GM12801 (cell line): ENCODE measurements around the gene BET1.

Source experiments
- TF ChIP-seq, protein P1 (sequence below): IDR thresholded peaks from one replicate; pipeline ENCODE4 v1.5.1; 2011; ENCODE audit warnings: control low read depth; ENCODE audit not compliant: insufficient read length; ENCODE audit errors: extremely low read depth

BET1 gene, protein sequence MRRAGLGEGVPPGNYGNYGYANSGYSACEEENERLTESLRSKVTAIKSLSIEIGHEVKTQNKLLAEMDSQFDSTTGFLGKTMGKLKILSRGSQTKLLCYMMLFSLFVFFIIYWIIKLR

DNA sequence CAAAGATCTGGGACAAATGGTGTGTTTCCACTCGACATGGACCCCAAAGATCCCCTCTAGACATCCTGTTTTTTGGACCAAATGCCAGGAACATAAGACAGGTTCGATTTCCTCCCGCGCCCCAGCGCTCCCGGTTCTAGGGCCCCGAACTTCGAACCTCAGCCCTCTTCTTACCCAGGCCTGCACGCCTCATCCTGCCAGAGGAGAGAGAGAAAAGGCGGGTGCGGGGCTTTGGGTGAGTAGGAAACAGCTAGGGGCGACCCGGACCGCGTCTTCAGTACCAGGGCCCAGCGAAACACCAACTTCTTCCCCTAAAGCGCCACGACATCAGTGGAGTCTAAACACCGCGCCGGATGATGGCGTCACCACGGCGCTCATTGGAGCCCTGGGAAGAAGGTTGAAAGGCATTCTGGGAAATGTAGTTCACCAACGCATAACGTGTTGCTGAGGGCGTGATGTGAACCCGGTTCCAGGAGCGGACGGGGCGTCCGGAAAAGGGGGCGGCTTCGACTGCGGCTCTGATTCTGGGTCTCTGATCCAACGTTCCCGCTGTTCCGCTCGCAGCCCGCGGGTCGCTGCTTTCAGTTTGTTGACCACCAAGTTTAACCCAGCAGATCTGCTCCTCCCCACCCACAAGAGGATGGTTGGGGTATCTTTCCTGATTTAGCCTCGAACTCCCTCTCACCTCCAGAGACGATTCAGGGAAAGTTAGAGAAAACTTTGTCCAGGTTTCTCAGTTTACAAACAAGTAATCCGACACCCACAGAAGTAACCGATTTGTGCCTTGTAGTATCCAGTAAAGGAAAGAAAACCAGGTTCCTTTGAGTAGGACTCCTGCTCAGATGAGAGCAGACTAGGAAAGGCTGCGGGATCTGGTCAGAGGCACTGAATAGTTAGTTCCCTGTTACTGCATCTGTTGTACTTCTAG is at the start of gene BET1:
Gene BET1, minus strand, starts transcription at position 332 of the 928 bp plus-strand sequence. Its CDS starts 139 bp downstream, at position 193.
- TF ChIP-seq, protein P1, sequence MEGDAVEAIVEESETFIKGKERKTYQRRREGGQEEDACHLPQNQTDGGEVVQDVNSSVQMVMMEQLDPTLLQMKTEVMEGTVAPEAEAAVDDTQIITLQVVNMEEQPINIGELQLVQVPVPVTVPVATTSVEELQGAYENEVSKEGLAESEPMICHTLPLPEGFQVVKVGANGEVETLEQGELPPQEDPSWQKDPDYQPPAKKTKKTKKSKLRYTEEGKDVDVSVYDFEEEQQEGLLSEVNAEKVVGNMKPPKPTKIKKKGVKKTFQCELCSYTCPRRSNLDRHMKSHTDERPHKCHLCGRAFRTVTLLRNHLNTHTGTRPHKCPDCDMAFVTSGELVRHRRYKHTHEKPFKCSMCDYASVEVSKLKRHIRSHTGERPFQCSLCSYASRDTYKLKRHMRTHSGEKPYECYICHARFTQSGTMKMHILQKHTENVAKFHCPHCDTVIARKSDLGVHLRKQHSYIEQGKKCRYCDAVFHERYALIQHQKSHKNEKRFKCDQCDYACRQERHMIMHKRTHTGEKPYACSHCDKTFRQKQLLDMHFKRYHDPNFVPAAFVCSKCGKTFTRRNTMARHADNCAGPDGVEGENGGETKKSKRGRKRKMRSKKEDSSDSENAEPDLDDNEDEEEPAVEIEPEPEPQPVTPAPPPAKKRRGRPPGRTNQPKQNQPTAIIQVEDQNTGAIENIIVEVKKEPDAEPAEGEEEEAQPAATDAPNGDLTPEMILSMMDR = no peak

DNA sequence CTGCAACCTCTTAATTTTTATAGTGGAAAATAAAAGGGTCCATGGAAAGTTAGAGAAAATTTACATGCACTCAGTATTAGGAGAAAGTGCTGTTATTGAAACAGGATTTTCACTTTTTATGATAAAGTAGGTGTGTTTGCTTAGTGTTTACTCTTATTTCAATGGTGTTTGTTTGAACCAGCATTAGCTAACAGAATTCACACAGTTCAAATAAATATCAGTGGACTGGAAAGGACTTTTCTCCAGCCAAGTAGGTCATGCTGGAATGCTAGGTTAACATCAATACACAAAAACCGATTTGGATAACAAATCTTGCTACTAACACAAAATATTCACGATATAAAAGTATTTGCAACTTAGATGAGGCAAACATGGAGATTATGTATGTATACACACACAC is 49.4 kb upstream of the BET1 start:
- TF ChIP-seq, protein P1 = no peak

DNA sequence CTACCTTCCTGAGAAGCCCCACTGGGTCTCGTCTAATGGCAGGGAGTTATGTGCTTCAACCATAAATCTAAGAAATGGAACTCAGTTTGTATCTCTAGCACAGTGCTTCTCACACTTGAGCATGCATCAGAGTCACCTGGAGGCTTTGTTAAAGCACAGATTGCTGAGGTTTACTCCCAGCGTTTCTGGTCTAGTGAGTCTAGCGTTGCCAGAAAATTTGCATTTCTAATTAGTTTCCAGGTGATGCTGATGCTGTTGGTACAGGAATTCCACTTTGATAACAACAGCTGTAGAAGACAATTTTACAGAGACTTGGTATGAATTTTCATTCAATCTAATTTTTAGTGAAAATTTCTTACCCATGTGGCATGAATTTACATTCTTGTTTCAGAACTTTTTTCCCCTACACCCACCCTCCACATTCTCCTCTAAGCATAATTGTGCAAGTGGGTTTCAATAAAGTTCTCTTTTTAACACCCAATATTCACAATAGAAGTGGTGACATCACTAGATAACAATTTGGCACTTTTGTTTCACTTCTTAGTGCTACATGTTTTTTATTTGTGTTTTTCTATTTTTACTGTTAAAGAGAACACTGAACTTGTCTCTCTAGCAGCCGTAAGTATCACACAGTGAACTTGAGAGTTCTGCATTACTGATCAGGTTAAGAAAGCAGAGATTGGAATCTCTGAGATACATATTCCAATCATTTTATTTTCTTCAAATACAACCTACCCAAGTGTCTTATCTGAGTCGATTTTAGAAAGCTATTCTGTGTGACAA is 48.4 kb upstream of the BET1 start:
- TF ChIP-seq, protein P1 = no peak

DNA sequence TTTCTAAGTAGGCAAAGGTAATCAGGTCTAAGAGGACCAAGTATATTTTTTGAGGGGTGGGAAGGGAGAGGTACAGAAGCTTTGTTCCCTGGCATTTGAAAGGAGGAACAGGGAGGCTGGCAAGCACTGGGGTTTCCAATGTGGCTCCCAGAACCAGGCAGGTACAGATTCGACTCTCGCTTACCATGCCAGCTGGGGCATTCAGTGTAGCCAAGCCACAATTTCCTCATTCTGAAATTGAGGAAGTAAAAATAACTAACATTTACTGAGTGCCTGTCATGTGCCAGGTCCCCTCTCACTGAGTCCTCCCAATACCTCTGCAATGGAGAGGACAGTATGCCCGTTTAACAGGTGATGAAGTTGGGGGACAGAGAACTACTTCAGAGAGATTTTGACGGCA is 45.9 kb upstream of the BET1 start:
- TF ChIP-seq, protein P1 = no peak

DNA sequence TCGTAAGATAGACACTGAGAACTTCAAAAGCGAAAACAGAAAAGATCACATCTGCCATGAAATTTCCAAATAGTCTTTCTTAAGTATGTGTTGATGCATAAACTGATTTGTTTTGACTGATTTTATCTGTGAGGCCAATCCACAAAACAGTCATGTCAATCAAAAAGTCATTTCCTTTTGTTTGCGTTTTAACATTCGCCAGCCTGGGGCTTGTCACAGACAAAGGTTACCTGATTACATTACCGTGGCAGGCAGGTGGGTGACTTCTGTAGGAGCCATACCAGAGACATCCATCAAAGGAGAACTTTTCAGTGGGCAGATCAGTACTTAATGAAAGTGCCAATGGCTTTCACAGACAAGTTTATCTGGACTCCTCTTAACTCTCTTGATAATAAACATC is 45.5 kb upstream of the BET1 start:
- TF ChIP-seq, protein P1 = no peak

DNA sequence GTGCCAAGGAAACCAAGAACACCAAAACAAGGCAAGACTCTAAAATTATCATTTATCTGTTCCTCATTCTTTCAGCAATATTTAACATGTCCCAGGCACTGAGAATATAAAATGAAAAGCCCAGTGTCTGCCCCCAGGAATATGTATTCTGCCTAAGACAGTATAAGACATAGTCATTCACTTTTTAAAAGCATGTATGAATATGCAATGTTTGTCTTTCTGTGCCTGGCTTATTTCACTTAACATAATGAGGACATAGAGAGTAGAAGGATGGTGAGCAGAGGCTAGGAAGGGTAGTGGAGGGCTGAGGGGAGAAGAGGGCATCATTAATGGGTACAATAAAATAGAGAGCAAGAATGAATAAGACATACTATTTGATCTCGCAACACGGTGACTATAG is 44.6 kb upstream of the BET1 start:
- TF ChIP-seq, protein P1 = no peak

DNA sequence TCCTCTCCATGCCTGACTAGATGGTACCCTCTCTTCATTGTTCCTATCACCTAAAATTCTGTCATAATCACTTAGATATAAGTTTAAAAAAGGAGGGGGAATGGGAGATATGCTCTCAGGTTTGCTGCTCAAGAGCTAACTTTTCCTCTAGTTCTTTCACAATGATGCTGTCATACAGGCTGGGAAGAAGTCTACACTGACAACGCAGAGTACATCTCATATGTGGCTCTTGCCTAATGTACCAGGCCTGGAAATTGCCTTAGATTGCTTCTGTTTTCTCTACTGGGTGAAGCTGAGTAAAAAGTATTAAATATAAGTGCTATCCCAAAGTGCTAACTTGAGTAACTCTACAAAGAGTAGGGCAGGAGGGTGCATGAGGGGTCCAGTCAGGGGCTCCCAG is 43.8 kb upstream of the BET1 start:
- TF ChIP-seq, protein P1 = no peak
